ENCODE data around the gene ERCC4.

DNA sequence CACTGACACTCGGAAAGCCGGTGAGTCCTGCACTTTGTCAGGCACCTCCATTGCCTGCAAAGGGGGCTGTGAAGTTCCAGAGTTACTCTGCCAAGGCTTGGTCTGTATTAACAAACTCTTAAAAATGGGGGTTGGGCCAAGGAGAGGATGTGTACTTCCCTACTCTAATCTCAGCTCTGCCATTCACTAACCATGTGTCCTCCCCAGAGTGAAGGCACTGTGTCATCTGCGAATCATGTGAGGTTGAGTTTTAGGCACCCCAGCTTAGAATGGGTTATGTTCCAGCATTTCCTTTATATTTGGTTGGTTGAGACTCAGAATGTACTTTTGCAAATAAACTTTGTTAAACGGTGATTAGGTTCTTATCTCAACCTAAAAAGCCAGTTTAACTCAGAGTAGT, 24.9 kb downstream of the ERCC4 start:
- TF ChIP-seq CTCF (IDR thresholded peaks at IDR 0.05) (no peak), POLR2A (IDR thresholded peaks at IDR 0.05) (no peak)
